ENCODE results near the gene PALM3. TPM values are rescaled to one million over a fixed set of nuclear protein-coding genes. Genes with fewer than 3 reads are reported as not detected.
A peak's percentile ranks its signal among the peaks of the same experiment; 100 is the strongest.

PALM3 gene
- total RNA-seq, 4 donors from 2014 or later: 0.32 to 0.42 TPM; not detected in 2

GRCh38 chr19:14015524-14016035 is 46.3 kb downstream of the PALM3 start:
- WGBS: 73% methylated on average over 8 of the region's 8 CpGs
- H3K36me3 ChIP-seq: no peaks in the 10 kb centered on the region
- H3K4me3 ChIP-seq: no peak overlapping the region
- no peak overlapping the region for H3K27ac ChIP-seq (replicated peaks in 1 of 4)
- TF ChIP-seq EP300 (IDR thresholded peaks at IDR 0.05) (no peak), CTCF (IDR thresholded peaks at IDR 0.05) (no peak), POLR2AphosphoS5 (IDR thresholded peaks at IDR 0.05) (no peak), POLR2A (IDR thresholded peaks at IDR 0.05; ENCODE audit: low read depth) (no peak)
- intact Hi-C loops (cut with DNase I): no loop called here
- H3K4me1 ChIP-seq: no peaks in the 10 kb centered on the region
- no peak for DNase-seq (ENCODE audit: extremely low spot score)
- H3K27me3 ChIP-seq: no peaks in the 10 kb centered on the region
- no peaks in the 10 kb centered on the region for H3K9me3 ChIP-seq

DNA sequence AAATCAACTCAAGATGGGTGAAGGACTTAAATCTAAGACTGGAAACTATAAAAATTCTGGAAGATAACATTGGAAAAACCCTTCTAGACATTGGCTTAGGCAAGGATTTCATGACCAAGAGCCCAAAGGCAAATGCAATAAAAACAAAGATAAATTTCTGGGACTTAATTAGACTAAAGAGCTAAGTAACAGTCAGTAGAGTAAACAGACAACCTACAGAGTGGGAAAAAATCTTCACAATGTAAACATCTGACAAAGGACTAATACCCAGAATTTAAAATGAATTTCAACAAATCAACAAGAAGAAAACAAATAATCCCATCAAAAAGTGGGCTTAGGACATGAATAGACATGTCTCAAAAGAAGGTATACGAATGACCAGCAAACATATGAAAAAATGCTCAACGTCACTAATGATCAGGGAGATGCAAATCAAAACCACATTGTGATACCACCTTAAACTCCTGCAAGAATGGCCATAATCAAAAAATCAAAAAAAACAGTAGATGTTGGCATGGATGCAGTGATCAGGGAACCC is 49.4 kb downstream of the PALM3 start:
- DNase-seq (ENCODE audit: extremely low spot score): no peak
- intact Hi-C loops (cut with DNase I): no loop called here
- H3K4me3 ChIP-seq: no peak overlapping the region
- H3K27ac ChIP-seq (replicated peaks in 1 of 4): no peak overlapping the region
- no peaks in the 10 kb centered on the region for H3K36me3 ChIP-seq
- no peaks in the 10 kb centered on the region for H3K9me3 ChIP-seq
- TF ChIP-seq POLR2A (IDR thresholded peaks at IDR 0.05; ENCODE audit: low read depth) (no peak), POLR2AphosphoS5 (IDR thresholded peaks at IDR 0.05) (no peak), CTCF (IDR thresholded peaks at IDR 0.05) (no peak), EP300 (IDR thresholded peaks at IDR 0.05) (no peak)
- H3K4me1 ChIP-seq: peaks cover 0 to under 1% (median 0%) of the 10 kb centered on the region in 4 donors
- 84% methylated on average over 2 of the region's 2 CpGs for WGBS
- H3K27me3 ChIP-seq: no peaks in the 10 kb centered on the region

DNA sequence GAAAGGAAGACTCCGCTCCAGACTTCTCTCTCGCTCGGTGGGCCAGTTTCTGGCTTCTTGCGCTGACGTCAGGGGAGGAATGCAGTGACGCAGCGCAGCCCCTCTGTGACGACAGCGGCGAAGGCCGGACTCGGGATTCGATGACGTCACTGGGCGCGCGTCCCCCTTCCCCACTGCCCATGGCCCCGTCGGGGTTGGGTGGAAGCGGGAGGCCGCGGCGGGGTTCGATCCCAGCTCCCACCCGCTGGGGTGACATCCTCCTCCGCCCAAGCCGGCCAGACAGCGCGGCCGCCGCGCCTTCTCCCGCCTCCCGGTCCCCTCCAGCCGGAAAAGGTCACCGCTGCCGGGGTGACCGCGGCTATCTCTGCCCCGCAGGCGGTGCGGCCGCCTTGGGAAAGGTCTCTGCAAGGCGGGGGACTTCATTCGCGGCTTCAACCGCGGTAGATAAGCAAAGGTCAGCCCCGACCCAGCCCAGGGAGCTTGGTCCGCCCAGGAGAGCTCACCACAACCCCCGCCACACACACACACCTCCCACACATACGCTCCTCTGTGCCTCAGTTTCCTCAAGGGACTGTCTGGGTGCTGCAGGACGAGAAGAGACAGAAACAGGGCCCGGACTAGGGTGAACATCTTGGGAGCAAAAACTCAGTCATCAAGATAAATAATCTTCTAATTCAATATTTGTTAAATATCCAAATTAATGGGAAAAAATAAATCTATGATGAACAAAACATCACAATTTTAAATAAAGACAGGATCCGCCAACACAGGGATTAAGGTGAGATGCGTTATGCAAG is 54.9 kb downstream of the PALM3 start:
- H3K9me3 ChIP-seq: no peaks in the 10 kb centered on the region
- intact Hi-C loops (cut with DNase I): loop anchor here (2.0 kb wide), 1 partner anchor 68 kb away; no protein-coding TSS in a partner anchor
- WGBS: 29% methylated on average over 9 of the region's 56 CpGs
- DNase-seq (ENCODE audit: extremely low spot score): peak; percentile 97
- peak; percentile 58 for TF ChIP-seq EP300 (IDR thresholded peaks at IDR 0.05)
- TF ChIP-seq POLR2AphosphoS5 (IDR thresholded peaks at IDR 0.05): peak; percentile 56 to 83
- no peak for TF ChIP-seq CTCF (IDR thresholded peaks at IDR 0.05)
- TF ChIP-seq POLR2A (IDR thresholded peaks at IDR 0.05; ENCODE audit: low read depth): peak; percentile 7
- H3K36me3 ChIP-seq: no peaks in the 10 kb centered on the region
- H3K27ac ChIP-seq (replicated peaks in 1 of 4): peak overlapping the region; percentile 95 to 100 (median 99)
- no peaks in the 10 kb centered on the region for H3K27me3 ChIP-seq
- H3K4me1 ChIP-seq: peaks cover 23 to 41% (median 38%) of the 10 kb centered on the region in 4 donors
- peak overlapping the region; percentile 78 to 98 (median 86) for H3K4me3 ChIP-seq

- Histone ChIP-seq H3K4me1 (peaks cover 23 to 41% (median 38%) of the 10 kb centered on the region in 4 donors), H3K9me3 (no peaks in the 10 kb centered on the region), H3K4me3 (peak within 1 kb of the TSS; percentile 78 to 98 (median 86)), H3K36me3 (no peaks in the 10 kb centered on the region), H3K27ac (replicated peaks in 1 of 4) (peak within 1 kb of the TSS; percentile 97 to 100 (median 99)), H3K27me3 (no peaks in the 10 kb centered on the region)
- WGBS: 0% methylated on average over 18 of the region's 58 CpGs
- intact Hi-C loops (cut with DNase I): loop anchor here (2.0 kb wide), 1 partner anchor 69 kb away; no protein-coding TSS in a partner anchor
- TF ChIP-seq POLR2AphosphoS5 (IDR thresholded peaks at IDR 0.05) (peak in 1 of 2 donors; percentile 75), POLR2A (IDR thresholded peaks at IDR 0.05; ENCODE audit: low read depth) (no peak), CTCF (IDR thresholded peaks at IDR 0.05) (peak in 1 of 3 experiments; percentile 44)
- peak; percentile 100 for DNase-seq (ENCODE audit: extremely low spot score)
Measured at GRCh38 chr19:14006085-14006765, 55.7 kb downstream of the PALM3 start, which contains the start of gene RFX1. TSS of gene RFX1 (minus strand) at chr19:14006320. CDS start at chr19:13993843, 12,477 bp downstream.
